GM03348 (cell line): ENCODE data around the gene LIPT1.
A peak's percentile ranks its signal among the peaks of the same experiment; 100 is the strongest.
"Not testable (repeated sequence)": the region's sequence is repeated elsewhere in the genome, so short reads cannot be mapped to it uniquely, and the experiment has no call there.

Experiments used
- DNase-seq: peaks from one replicate; pipeline ENCODE4 v3.0.0; 2012; ENCODE audit warnings: low spot score

The LIPT1 gene

GRCh38 chr2:99154643-99155536, at the start of gene LIPT1, which contains the start of gene TSGA10:
TSS of gene LIPT1 (plus strand) at chr2:99154967. CDS start at chr2:99161958, 6,991 bp downstream.
TSS of gene TSGA10 (minus strand) at chr2:99154942. CDS start at chr2:99109439, 45,503 bp downstream.
- peak; percentile 98 for DNase-seq

- DNase-seq = no peak
Measured at GRCh38 chr2:99106913-99107312, 47.9 kb upstream of the LIPT1 start.

GRCh38 chr2:99111236-99111635, 43.5 kb upstream of the LIPT1 start:
- no peak for DNase-seq

- no peak for DNase-seq
Measured at GRCh38 chr2:99111945-99112344, 42.8 kb upstream of the LIPT1 start.

GRCh38 chr2:99112617-99113016, 42.1 kb upstream of the LIPT1 start:
- DNase-seq = no peak

GRCh38 chr2:99127981-99128380, 26.8 kb upstream of the LIPT1 start:
- DNase-seq = no peak

- DNase-seq = not testable (repeated sequence)
Measured at GRCh38 chr2:99135044-99135556, 19.7 kb upstream of the LIPT1 start.

GRCh38 chr2:99139003-99139402, 15.8 kb upstream of the LIPT1 start:
- DNase-seq = no peak

- no peak for DNase-seq
Measured at GRCh38 chr2:99140056-99140859, 14.5 kb upstream of the LIPT1 start.

GRCh38 chr2:99140860-99141109, 14.0 kb upstream of the LIPT1 start:
- DNase-seq = no peak

GRCh38 chr2:99141110-99142108, 13.4 kb upstream of the LIPT1 start, which contains the start of gene C2orf15:
TSS of gene C2orf15 (plus strand) at chr2:99141707. CDS start at chr2:99150559, 8,852 bp downstream.
- peak; percentile 94 for DNase-seq

GRCh38 chr2:99150706-99151105, 4.1 kb upstream of the LIPT1 start:
- DNase-seq = peak; percentile 15

- no peak for DNase-seq
Measured at GRCh38 chr2:99152199-99152895, 2.4 kb upstream of the LIPT1 start.

GRCh38 chr2:99153921-99154604, 704 bp upstream of the LIPT1 start:
- peak; percentile 17 for DNase-seq

- no peak for DNase-seq
Measured at GRCh38 chr2:99156891-99157290, 2.1 kb downstream of the LIPT1 start.

GRCh38 chr2:99158599-99158998, 3.8 kb downstream of the LIPT1 start:
- DNase-seq = no peak

GRCh38 chr2:99159594-99159993, 4.8 kb downstream of the LIPT1 start:
- DNase-seq = no peak

- DNase-seq = no peak
Measured at GRCh38 chr2:99166218-99166617, 11.5 kb downstream of the LIPT1 start.

- no peak for DNase-seq
Measured at GRCh38 chr2:99169534-99169933, 14.8 kb downstream of the LIPT1 start.

GRCh38 chr2:99171377-99172140, 16.8 kb downstream of the LIPT1 start:
- DNase-seq = no peak
